Stimulated activated CD8-positive, alpha-beta memory T cell treated with anti-CD3 and anti-CD28 coated beads, Interleukin-15, amount 100 ng/mL, for 1 hour (primary cell): Measurements from ENCODE around the gene NRCAM.
"Not testable (repeated sequence)": the region's sequence is repeated elsewhere in the genome, so short reads cannot be mapped to it uniquely, and the experiment has no call there.

Source experiments
- DNase-seq: peaks from one replicate; pipeline ENCODE4 v3.0.0-alpha.2; 2020; ENCODE audit warnings: low read depth

Gene NRCAM

GRCh38 chr7:108396080-108396479 lies 60.2 kb downstream of the NRCAM start:
- no peak for DNase-seq

DNA sequence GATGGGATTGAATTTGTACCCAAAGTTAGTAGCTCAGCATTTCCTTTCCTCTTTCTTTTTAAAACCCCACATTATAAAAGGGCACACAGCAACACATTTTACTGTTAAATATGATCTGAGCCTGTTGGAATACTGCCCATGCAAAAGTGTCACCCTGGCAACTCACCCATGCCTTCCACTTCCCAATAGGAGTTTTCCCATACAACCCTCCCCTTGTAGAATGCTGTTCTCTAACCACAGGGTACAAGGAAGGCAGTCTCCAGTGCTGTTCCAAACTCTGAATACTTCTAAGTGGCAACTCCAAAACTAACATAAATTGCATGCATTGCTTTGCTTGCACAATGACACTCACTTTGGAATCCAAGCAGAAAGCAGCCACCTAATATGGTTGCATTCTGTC lies 60.8 kb downstream of the NRCAM start:
- no peak for DNase-seq

DNA sequence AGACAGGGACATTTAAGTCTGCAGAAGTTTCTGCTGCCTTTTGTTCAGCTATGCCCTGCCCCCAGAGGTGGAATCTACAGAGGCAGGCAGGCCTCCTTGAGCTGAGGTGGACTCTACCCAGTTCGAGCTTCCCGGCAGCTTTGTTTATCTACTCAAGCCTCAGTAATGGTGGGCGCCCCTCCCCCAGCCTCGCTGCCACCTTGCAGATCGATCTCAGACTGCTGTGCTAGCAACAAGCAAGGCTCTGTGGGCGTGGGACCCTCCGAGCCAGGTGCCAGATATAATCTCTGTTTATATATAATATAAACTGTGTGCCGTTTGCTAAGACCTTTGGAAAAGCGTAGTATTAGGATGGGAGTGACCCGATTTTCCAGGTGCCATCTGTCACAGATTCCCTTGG lies 63.1 kb downstream of the NRCAM start:
- not testable (repeated sequence) for DNase-seq

DNA sequence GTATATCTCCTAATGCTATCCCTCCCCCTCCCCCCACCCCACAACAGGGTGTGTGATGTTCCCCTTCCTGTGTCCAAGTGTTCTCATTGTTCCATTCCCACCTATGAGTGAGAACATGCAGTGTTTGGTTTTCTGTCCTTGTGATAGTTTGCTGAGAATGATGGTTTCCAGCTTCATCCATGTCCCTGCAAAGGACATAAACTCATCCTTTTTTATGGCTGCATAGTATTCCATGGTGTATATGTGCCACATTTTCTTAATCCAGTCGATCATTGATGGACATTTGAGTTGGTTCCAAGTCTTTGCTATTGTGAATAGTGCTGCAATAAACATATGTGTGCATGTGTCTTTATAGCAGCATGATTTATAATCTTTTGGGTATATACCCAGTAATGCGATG lies 68.5 kb downstream of the NRCAM start:
- not testable (repeated sequence) for DNase-seq

- no peak for DNase-seq
Observed at GRCh38 chr7:108385834-108386422, 70.3 kb downstream of the NRCAM start.

DNA sequence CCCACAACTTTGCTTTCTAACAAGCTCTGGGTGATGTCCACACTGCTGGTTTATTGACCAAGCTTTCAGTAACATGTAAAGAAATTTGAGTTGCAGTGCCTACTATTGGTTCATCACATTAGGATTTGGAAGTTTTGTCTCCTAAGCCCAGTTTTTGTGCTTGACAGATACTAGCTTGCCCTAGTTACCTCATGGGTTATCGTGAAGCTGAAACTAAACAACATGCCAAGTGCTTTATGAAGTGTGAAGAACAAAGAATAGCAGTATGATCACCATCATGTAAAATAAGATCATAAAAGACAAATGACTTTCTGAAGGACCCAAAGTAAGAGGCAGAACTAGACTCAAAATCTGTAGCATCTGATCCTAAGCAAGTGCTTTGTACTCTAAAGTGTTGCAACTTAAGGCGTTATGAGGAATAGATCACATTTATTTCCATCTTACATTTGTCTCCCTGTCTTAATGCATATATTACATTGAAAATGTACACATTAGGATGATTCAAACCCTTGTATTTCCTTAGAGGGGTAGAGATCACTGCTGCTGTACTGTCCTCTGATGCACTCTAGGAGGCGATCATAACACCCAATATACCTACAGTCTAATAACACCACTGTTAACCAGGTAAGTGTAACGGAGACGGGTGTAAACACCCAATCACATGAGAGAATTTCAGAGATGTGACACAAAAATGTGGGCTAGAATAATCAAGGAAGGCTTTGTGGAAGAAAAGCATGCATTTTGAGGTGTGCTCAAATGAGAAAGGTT lies 71.3 kb downstream of the NRCAM start:
- no peak for DNase-seq

DNA sequence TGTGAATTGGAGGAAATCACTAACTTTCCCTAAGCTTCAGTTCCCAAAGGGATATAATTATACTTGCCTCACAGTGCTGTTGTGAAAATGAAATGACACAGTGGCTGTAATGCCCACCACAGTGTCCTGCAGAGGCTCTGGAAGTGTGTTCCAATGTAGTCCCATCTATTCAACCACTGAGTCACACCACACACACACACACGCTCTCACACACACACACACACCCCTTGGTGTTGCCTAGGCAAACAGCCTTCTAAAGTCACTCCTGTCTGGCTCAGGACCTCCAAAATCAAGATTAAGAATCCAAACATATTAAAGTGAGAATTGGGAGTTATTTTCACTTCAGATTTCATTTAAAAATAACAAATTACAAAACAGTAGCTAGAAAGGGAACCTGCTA lies 73.3 kb downstream of the NRCAM start:
- DNase-seq, result no peak

DNA sequence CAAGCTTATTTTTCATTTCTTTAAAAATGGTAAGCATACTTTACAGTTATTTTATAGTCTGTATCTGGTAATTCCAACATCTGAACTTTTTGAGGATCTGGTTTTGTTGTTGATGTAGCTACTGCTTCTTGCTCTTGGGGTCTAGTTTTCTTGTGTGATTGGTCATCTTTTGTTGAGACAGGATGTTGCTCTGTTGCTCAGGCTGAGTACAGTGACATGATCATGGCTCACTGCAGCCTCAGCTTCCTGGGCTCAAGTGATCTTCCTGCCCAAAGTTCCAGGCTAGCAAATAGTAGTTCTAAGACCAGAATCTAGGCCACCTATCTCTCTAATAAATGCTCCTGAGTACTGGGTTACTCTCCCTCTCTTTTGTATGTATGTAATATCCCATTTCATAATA lies 75.7 kb downstream of the NRCAM start:
- no peak for DNase-seq

DNA sequence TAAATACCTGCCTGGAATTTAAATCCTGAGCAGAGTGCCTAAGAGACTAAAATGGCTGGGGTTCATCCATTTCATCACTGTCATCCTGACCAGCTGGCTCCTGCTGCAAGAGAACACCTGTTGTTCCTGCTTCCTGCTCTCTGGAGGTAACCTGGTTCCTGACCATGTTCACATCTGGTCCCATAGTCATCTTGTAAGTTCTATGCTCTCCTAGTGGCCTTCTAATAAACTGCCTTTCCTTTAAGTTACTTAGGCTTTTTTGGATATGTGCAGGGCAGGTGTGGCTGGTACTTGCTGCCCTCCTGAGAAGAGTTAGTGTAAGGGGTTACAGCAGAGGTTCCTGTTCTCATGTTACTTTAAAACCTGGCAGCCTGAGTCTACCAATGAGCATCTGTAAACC lies 80.0 kb downstream of the NRCAM start:
- no peak for DNase-seq

GRCh38 chr7:108375668-108376067 lies 80.6 kb downstream of the NRCAM start:
- no peak for DNase-seq

- DNase-seq, result no peak
Observed at GRCh38 chr7:108374899-108375298, 81.3 kb downstream of the NRCAM start.

GRCh38 chr7:108372618-108373017 lies 83.6 kb downstream of the NRCAM start:
- no peak for DNase-seq

DNA sequence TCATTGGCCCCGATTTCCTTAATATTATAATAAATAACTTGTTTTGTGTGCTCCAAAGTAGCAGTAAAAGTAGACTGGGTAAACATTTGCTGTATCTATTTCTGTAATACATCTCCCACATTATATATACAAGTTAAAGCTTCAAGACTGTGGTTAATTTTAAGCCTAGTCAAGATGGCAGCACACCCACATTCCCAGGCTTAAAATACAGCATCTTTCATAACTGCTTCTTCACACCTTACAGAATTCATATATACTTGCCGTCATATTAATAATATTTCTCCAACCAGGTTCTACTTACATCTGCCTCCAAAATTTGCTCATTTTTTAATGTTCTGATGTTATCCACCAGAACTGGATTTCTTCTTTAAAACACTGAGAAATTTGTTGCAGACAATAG lies 85.6 kb downstream of the NRCAM start:
- DNase-seq, result no peak

- DNase-seq, result no peak
Observed at GRCh38 chr7:108368466-108368865, 87.8 kb downstream of the NRCAM start.

GRCh38 chr7:108367946-108368345 lies 88.3 kb downstream of the NRCAM start:
- DNase-seq, result no peak

DNA sequence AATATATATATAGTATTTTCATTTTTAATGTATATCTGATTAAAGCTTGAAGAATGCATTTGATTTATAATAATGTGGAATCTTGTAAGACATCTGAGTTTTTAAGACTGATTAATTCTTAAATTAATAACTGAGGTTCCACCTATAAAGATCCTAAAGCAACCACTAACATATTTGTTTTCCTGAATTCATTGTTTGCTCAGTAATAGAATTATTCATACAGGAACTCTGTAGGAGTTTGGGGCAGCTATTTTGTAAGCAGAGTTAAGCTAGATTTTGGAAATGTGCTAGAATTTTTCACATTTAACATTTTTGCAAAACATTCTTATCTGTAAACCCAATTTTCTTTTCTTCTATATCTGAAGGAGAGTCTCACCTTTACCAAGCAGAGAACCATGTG lies 88.9 kb downstream of the NRCAM start:
- DNase-seq, result no peak

- no peak for DNase-seq
Observed at GRCh38 chr7:108363659-108364058, 92.6 kb downstream of the NRCAM start.

DNA sequence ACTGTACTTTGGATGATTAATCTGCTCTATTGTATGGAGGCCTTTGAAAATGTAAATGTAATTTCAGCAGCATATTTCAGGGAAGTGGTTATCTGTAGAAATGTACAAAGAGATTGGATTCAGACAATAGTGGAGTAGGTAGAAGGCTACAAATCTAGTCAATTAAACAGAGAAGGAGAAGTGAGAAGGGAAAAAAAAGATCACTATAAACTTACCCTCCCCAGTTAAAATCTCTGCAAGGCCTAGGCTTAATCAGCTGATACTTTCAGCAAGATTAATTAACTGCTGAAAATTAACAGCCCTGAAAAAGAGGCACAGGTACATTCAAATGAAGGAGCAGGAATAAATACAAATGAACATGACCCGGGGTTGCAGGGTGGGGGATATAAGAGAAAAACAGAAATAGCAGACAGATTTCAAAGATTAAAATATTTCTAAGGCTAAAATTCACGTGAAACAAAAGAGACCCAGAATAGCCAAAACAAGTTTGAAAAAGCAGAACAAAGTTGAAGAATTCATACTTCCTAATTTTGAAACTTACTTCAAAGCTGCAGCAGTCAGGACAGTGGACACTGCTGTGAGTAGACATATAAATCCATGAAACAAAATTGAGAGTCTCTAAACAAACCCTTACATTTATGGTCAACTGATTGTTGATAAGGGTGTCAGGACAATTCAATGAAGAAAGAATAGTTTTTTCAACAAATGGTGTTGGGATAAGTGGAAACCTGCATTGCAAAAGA lies 96.0 kb downstream of the NRCAM start:
- DNase-seq, result no peak

DNA sequence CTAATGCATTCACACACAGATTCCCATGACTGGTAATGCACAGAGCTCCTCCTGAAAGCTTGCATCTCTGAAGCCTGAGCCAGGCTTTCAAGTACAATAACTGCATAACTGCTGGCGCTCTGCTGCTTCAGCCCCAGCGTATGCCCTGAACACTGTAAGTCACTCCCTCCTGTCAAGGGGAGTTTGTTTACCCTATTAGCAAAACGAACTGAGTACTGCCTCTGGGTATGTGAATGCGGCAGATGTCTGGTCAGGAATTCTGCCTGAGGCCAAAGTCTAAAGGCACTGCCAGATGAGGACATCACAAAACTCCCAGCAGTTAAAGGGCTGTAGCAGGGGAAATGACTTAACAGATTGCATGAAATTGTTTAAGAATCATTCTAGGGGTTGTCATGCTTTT lies 97.7 kb downstream of the NRCAM start:
- no peak for DNase-seq

- DNase-seq, result no peak
Observed at GRCh38 chr7:108351729-108352131, 104.5 kb downstream of the NRCAM start.

DNA sequence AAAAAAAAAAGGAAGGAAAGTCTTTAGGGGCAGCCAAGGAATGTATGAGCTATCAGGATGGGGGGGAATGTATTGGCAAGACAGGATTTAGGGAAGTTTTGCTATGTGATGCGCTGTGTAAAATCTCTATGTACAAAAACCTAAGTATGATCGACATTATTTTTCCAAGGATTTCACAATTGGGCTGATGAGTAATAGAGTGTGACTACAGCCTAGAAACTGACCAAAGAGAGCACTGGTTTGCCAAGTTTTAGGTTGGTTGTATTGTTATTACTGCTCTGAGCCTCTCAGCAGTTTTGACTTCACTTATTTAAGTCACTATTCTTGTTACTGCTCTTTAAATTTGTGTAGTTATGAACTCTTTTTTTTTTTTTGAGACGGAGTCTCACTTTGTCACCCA lies 107.3 kb downstream of the NRCAM start:
- DNase-seq, result no peak

DNA sequence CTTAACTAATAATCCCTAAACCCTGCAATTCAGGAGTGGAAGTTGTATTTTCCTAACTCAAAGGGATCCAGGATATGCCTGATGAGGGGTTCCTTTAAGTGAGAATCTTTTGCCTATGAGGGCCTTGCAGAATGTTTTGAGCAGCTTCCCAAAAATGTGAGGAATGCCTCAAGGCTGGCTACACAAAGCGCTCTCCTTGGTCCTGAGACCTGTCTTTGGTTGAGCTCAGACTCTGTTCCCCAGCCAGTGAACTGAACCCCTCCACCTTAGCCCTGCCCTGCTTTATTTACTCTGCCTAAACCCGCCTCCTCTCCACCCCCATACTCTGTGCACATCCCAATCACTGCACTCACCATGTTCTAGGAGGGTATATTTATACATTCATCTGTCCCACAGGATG lies 108.6 kb downstream of the NRCAM start:
- no peak for DNase-seq

GRCh38 chr7:108345710-108346336 lies 110.4 kb downstream of the NRCAM start:
- DNase-seq, result no peak
